GM23338 (cell line): ENCODE results near the gene LRRD1. TPM values are rescaled to one million over a fixed set of nuclear protein-coding genes. Genes with fewer than 3 reads are reported as not detected.

Experiments
- ATAC-seq: fragments of 200-7000 bp; cut with Tn5 transposase; 3 replicates; pipeline ENCODE4 v1.9.1; 2020
- DNase-seq: peaks from one replicate; pipeline ENCODE4 v3.0.0-alpha.2; 2015; ENCODE audit warnings: low spot score
- H2AFZ ChIP-seq: fragments of 200-600 bp; sonication (generic); 2 replicates; pipeline ENCODE4 v1.8.0; 2016; ENCODE audit warnings: antibody characterized with exemption, mild to moderate bottlenecking, moderate library complexity
- H3F3A ChIP-seq: fragments of 200-600 bp; sonication (generic); replicated peaks from 2 replicates; pipeline ENCODE4 v1.8.0; 2017; ENCODE audit warnings: antibody characterized with exemption, mixed run types, low read depth
- H3K27ac ChIP-seq: fragments of 200-600 bp; sonication (generic); 2 replicates; pipeline ENCODE4 v1.6.1; 2016; ENCODE audit warnings: low read depth
- H3K27me3 ChIP-seq: fragments of 200-600 bp; sonication (generic); 2 replicates; pipeline ENCODE4 v1.8.0; 2016; ENCODE audit warnings: mild to moderate bottlenecking, mixed run types, moderate library complexity; ENCODE audit not compliant: insufficient read depth
- H3K36me3 ChIP-seq: fragments of 200-600 bp; sonication (generic); 2 replicates; pipeline ENCODE4 v1.8.0; 2016; ENCODE audit warnings: mild to moderate bottlenecking; ENCODE audit not compliant: insufficient read depth
- H3K4me1 ChIP-seq: fragments of 200-600 bp; sonication (generic); 2 replicates; pipeline ENCODE4 v1.8.0; 2016; ENCODE audit warnings: mild to moderate bottlenecking, moderate library complexity; ENCODE audit not compliant: insufficient read depth
- H3K4me2 ChIP-seq: fragments of 200-600 bp; sonication (generic); 2 replicates; pipeline ENCODE4 v1.7.1; 2017; ENCODE audit warnings: mixed run types
- H3K4me3 ChIP-seq: fragments of 200-600 bp; sonication (generic); 2 replicates; pipeline ENCODE4 v1.6.1; 2016; ENCODE audit warnings: mixed run types
- H3K79me2 ChIP-seq: fragments of 200-600 bp; sonication (generic); replicated peaks from 2 replicates; pipeline ENCODE4 v1.8.0; 2017; ENCODE audit warnings: mild to moderate bottlenecking; ENCODE audit not compliant: insufficient read depth
- H3K9me2 ChIP-seq: fragments of 200-600 bp; sonication (generic); 2 replicates; pipeline ENCODE4 v1.8.0; 2017; ENCODE audit not compliant: insufficient read depth
- H4K20me1 ChIP-seq: fragments of 200-600 bp; sonication (generic); replicated peaks from 2 replicates; pipeline ENCODE4 v1.8.0; 2017; ENCODE audit warnings: mild to moderate bottlenecking; ENCODE audit not compliant: insufficient read depth
- H3K27ac Mint-ChIP-seq: 2 replicates; pipeline ENCODE4 v1.8.0; 2020; ENCODE audit warnings: inconsistent platforms, mild to moderate bottlenecking, moderate library complexity, mixed read lengths
- H3K27me3 Mint-ChIP-seq: 3 replicates; pipeline ENCODE4 v1.8.0; 2022; ENCODE audit warnings: low read depth, mild to moderate bottlenecking, moderate library complexity, mixed read lengths, inconsistent platforms; ENCODE audit not compliant: insufficient read depth, poor library complexity
- H3K36me3 Mint-ChIP-seq: 3 replicates; pipeline ENCODE4 v1.8.0; 2021; ENCODE audit warnings: low read depth, mild to moderate bottlenecking, inconsistent platforms, moderate library complexity, mixed read lengths
- H3K4me1 Mint-ChIP-seq: 3 replicates; pipeline ENCODE4 v1.8.0; 2020; ENCODE audit warnings: mild to moderate bottlenecking, inconsistent platforms, mixed read lengths
- H3K4me3 Mint-ChIP-seq: 3 replicates; pipeline ENCODE4 v1.8.0; 2021; ENCODE audit warnings: moderate library complexity, mild to moderate bottlenecking, inconsistent platforms, mixed read lengths
- H3K9me3 Mint-ChIP-seq: 3 replicates; pipeline ENCODE4 v1.8.0; 2020; ENCODE audit warnings: moderate library complexity, mild to moderate bottlenecking, inconsistent platforms, mixed read lengths
- CREB1 ChIP-seq: fragments of 250-450 bp; sonication (Bioruptor Pico); IDR thresholded peaks from 2 replicates; pipeline ENCODE4 v1.5.0; 2020; ENCODE audit warnings: low read depth, mild to moderate bottlenecking, moderate library complexity
- ETS1 ChIP-seq: IDR thresholded peaks from 2 replicates; pipeline ENCODE4 v1.6.1; 2016; ENCODE audit warnings: antibody characterized with exemption
- EZH2 ChIP-seq: fragments of 200-600 bp; sonication (generic); IDR thresholded peaks from one replicate; pipeline ENCODE4 v1.8.0; 2017; ENCODE audit warnings: antibody characterized with exemption, mild to moderate bottlenecking, low read depth; ENCODE audit not compliant: unreplicated experiment
- JUNB ChIP-seq: IDR thresholded peaks from one replicate; pipeline ENCODE4 v1.6.1; 2016; ENCODE audit warnings: antibody characterized with exemption; ENCODE audit not compliant: unreplicated experiment
- NANOG ChIP-seq: IDR thresholded peaks from 2 replicates; pipeline ENCODE4 v1.6.1; 2016; ENCODE audit warnings: antibody characterized with exemption, borderline replicate concordance
- REST ChIP-seq: IDR thresholded peaks from one replicate; pipeline ENCODE4 v1.6.1; 2018; ENCODE audit warnings: antibody characterized with exemption; ENCODE audit not compliant: unreplicated experiment
- STAT1 ChIP-seq: IDR thresholded peaks from one replicate; pipeline ENCODE4 v1.6.1; 2016; ENCODE audit warnings: antibody characterized with exemption; ENCODE audit not compliant: unreplicated experiment
- ZNF114 ChIP-seq: fragments of 250-450 bp; sonication (Bioruptor Pico); IDR thresholded peaks from 2 replicates; pipeline ENCODE4 v1.5.0; 2020; ENCODE audit warnings: mild to moderate bottlenecking, moderate library complexity
- ZNF331 ChIP-seq: fragments of 250-450 bp; sonication (Bioruptor Pico); IDR thresholded peaks from 2 replicates; pipeline ENCODE4 v1.5.0; 2020; ENCODE audit warnings: low read depth, mild to moderate bottlenecking, moderate library complexity
- ZNF462 ChIP-seq: fragments of 250-450 bp; sonication (Bioruptor Pico); IDR thresholded peaks from 2 replicates; pipeline ENCODE4 v1.5.0; 2020; ENCODE audit warnings: mild to moderate bottlenecking, moderate library complexity
- polyA plus RNA-seq: library from polyadenylated mRNA; unstranded; fragments of >200 nt; fragmentation: Nextera tagmentation; extraction: Ambion mirVana; gene quantifications from 2 replicates; pipeline ENCODE4 v1.2.1, GENCODE V29; 2016
- total RNA-seq: library from RNA; depleted of rRNA; stranded (reverse); fragments of >200 nt; shearing (Covaris generic); gene quantifications from 2 replicates; pipeline ENCODE4 v1.2.3, GENCODE V29; 2014

Gene LRRD1
- total and polyA plus RNA-seq, 2 experiments from 2014 or later = 0.11 TPM; not detected in 1

GRCh38 chr7:92115821-92116220 lies 63.1 kb downstream of the LRRD1 start:
- Histone ChIP-seq H3K27ac (no peak overlapping the region), H2AFZ (no peak overlapping the region), H3K36me3 (peaks cover 37% of the 10 kb centered on the region; the same call in 1 of the 2 replicates), H3K4me2 (no peak overlapping the region), H3K27me3 (no peaks in the 10 kb centered on the region), H3K4me1 (no peaks in the 10 kb centered on the region), H4K20me1 (peaks cover 20% of the 10 kb centered on the region), H3K9me2 (no peaks in the 10 kb centered on the region), H3K79me2 (peaks cover 43% of the 10 kb centered on the region), H3K4me3 (no peak overlapping the region), H3F3A (no peaks in the 10 kb centered on the region)
- Mint-ChIP-seq H3K9me3 (no peaks in the 10 kb centered on the region), H3K36me3 (peaks cover 37% of the 10 kb centered on the region), H3K4me3 (no peak overlapping the region), H3K4me1 (no peaks in the 10 kb centered on the region), H3K27me3 (no peaks in the 10 kb centered on the region), H3K27ac (no peak overlapping the region)
- TF ChIP-seq CREB1 (CRISPR knock-in tag) = no peak
- DNase-seq (no peak), ATAC-seq (no peak)

- H3K36me3 ChIP-seq = peaks cover 15% of the 10 kb centered on the region; the same call in 1 of the 2 replicates
- no peaks in the 10 kb centered on the region; the same call in 1 of the 2 replicates for H3K79me2 ChIP-seq
- H3F3A ChIP-seq = no peaks in the 10 kb centered on the region
- no peak for TF ChIP-seq ZNF331 (CRISPR knock-in tag)
- no peak for TF ChIP-seq ETS1
- TF ChIP-seq EZH2 = no peak
- no peak for TF ChIP-seq STAT1
- TF ChIP-seq JUNB = no peak
- TF ChIP-seq CREB1 (CRISPR knock-in tag) = no peak
- TF ChIP-seq REST = no peak
- no peak for TF ChIP-seq ZNF462 (CRISPR knock-in tag)
- TF ChIP-seq NANOG = no peak
- TF ChIP-seq ZNF114 (CRISPR knock-in tag) = no peak
Measured at GRCh38 chr7:92110857-92111256, 68.1 kb downstream of the LRRD1 start.

More at GRCh38 chr7:92110857-92111256, 68.1 kb downstream of the LRRD1 start:
- Mint-ChIP-seq H3K27me3 (no peaks in the 10 kb centered on the region), H3K4me3 (no peak overlapping the region), H3K4me1 (no peaks in the 10 kb centered on the region), H3K36me3 (peaks cover 28% of the 10 kb centered on the region), H3K27ac (no peak overlapping the region), H3K9me3 (no peaks in the 10 kb centered on the region)
- Histone ChIP-seq H3K4me3 (no peak overlapping the region), H2AFZ (no peak overlapping the region), H3K4me2 (no peak overlapping the region), H4K20me1 (no peaks in the 10 kb centered on the region; the same call in 1 of the 2 replicates), H3K9me2 (no peaks in the 10 kb centered on the region), H3K27me3 (no peaks in the 10 kb centered on the region), H3K27ac (no peak overlapping the region), H3K4me1 (no peaks in the 10 kb centered on the region)
- DNase-seq (no peak), ATAC-seq (no peak)
